ENCODE results near the gene TMPRSS3. TPM values are rescaled to one million over a fixed set of nuclear protein-coding genes. Genes with fewer than 3 reads are reported as not detected.

TMPRSS3 gene
- total and polyA plus RNA-seq, 8 donors: 0.43 to 4.8 (median 0.81) TPM

- DNase-seq: no peak
- Histone ChIP-seq H3K27me3 (no peaks in the 10 kb centered on the region), H3K4me3 (no peak overlapping the region), H3K27ac (no peak overlapping the region), H3K4me1 (peaks cover 0 to 21% of the 10 kb centered on the region in 2 donors), H3K36me3 (no peaks in the 10 kb centered on the region), H3K9me3 (no peaks in the 10 kb centered on the region)
- ATAC-seq: no peak
- intact Hi-C loops (cut with DNase I): no loop called here
- no peak for TF ChIP-seq CTCF (IDR thresholded peaks at IDR 0.05)
Measured at GRCh38 chr21:42390193-42390592, 5.7 kb downstream of the TMPRSS3 start.

GRCh38 chr21:42389449-42389835 is 6.4 kb downstream of the TMPRSS3 start:
- no peak overlapping the region for H3K4me3 ChIP-seq

GRCh38 chr21:42388740-42389448 is 7.0 kb downstream of the TMPRSS3 start:
- DNase-seq (peak in 2 of 4 donors; percentile 29 to 40), ATAC-seq (peak; percentile 63)
- intact Hi-C loops (cut with DNase I): no loop called here
- Histone ChIP-seq H3K27ac (no peak overlapping the region), H3K4me1 (peaks cover 0 to 21% of the 10 kb centered on the region in 2 donors), H3K36me3 (no peaks in the 10 kb centered on the region), H3K9me3 (no peaks in the 10 kb centered on the region), H3K27me3 (no peaks in the 10 kb centered on the region), H3K4me3 (no peak overlapping the region)
- no peak for TF ChIP-seq CTCF (IDR thresholded peaks at IDR 0.05)

More at GRCh38 chr21:42389449-42389835, 6.4 kb downstream of the TMPRSS3 start:
- H3K4me1 ChIP-seq: peaks cover 0 to 21% of the 10 kb centered on the region in 2 donors
- no peaks in the 10 kb centered on the region for H3K9me3 ChIP-seq
- H3K27me3 ChIP-seq: no peaks in the 10 kb centered on the region
- intact Hi-C loops (cut with DNase I): no loop called here
- ATAC-seq (peak; percentile 82), DNase-seq (peak in 2 of 4 donors; percentile 45 to 47)
- H3K27ac ChIP-seq: no peak overlapping the region
- H3K36me3 ChIP-seq: no peaks in the 10 kb centered on the region
- no peak for TF ChIP-seq CTCF (IDR thresholded peaks at IDR 0.05)

GRCh38 chr21:42387843-42388340 is 8.0 kb downstream of the TMPRSS3 start:
- no peaks in the 10 kb centered on the region for H3K9me3 ChIP-seq
- intact Hi-C loops (cut with DNase I): no loop called here
- H3K4me3 ChIP-seq: no peak overlapping the region
- no peaks in the 10 kb centered on the region for H3K36me3 ChIP-seq
- no peak for DNase-seq
- TF ChIP-seq CTCF (IDR thresholded peaks at IDR 0.05): no peak
- H3K4me1 ChIP-seq: peaks cover 0 to 21% of the 10 kb centered on the region in 2 donors
- no peak for ATAC-seq
- H3K27me3 ChIP-seq: no peaks in the 10 kb centered on the region
- no peak overlapping the region for H3K27ac ChIP-seq

- TF ChIP-seq CTCF (IDR thresholded peaks at IDR 0.05): no peak
- ATAC-seq (no peak), DNase-seq (no peak)
- Histone ChIP-seq H3K9me3 (no peaks in the 10 kb centered on the region), H3K4me3 (no peak overlapping the region), H3K36me3 (no peaks in the 10 kb centered on the region), H3K4me1 (peaks cover 0 to 21% of the 10 kb centered on the region in 2 donors), H3K27me3 (no peaks in the 10 kb centered on the region), H3K27ac (no peak overlapping the region)
- intact Hi-C loops (cut with DNase I): no loop called here
Measured at GRCh38 chr21:42387164-42387563, 8.7 kb downstream of the TMPRSS3 start.

All from left lung (tissue), 10 donors.